Body of pancreas (tissue), 4 donors: ENCODE measurements around the gene ANXA4.

Source experiments
- POLR2A ChIP-seq, 3 donors: fragments of 450-650 bp; IDR thresholded peaks; one replicate each; pipeline ENCODE4 v1.6.1; 2016; ENCODE audit warnings: antibody characterized with exemption in 3 of 3, mild to moderate bottlenecking in 2 of 3
- TF ChIP-seq, protein P1 (sequence below), 7 experiments: fragments of 450-650 bp in 4 of 7; fragments of 200-600 bp in 3 of 7; sonication (generic) in 3 of 7; IDR thresholded peaks; one replicate each; pipeline ENCODE4 v1.5.1; 2016 to 2019; ENCODE audit warnings: antibody characterized with exemption in 7 of 7

DNA sequence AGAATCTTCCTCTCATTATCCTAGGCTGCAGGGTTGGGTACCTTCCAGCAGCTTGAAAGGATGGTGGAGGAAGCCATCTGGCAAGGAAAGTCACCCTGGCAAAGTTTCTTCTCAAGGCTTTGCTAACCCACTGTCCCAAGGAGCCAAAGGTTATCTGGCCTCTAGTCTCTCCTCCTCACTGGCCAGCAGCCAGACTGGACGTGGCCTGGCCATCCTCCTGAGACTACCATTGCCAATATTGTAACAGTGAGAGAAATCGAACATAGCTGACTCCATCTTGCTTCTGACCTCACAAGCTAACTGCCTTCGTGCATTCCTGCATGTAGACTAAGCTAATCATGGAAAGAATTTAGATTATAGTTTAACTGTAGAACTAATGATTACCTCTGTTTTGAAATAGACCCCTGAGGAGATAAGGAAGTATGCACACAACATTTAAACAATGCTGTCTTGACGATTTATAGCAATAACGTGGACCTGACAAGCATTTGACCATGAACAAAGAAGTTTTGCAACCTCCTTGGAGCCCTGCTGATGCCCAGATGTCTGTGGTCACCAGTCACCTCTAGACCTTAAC, 7.8 kb upstream of the ANXA4 start:
- no peak for TF ChIP-seq POLR2A (IDR thresholded peaks at IDR 0.05)
- TF ChIP-seq, protein P1, sequence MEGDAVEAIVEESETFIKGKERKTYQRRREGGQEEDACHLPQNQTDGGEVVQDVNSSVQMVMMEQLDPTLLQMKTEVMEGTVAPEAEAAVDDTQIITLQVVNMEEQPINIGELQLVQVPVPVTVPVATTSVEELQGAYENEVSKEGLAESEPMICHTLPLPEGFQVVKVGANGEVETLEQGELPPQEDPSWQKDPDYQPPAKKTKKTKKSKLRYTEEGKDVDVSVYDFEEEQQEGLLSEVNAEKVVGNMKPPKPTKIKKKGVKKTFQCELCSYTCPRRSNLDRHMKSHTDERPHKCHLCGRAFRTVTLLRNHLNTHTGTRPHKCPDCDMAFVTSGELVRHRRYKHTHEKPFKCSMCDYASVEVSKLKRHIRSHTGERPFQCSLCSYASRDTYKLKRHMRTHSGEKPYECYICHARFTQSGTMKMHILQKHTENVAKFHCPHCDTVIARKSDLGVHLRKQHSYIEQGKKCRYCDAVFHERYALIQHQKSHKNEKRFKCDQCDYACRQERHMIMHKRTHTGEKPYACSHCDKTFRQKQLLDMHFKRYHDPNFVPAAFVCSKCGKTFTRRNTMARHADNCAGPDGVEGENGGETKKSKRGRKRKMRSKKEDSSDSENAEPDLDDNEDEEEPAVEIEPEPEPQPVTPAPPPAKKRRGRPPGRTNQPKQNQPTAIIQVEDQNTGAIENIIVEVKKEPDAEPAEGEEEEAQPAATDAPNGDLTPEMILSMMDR (IDR thresholded peaks at IDR 0.05) = no peak
